ENCODE measurements around the gene TUT1.
A peak's percentile ranks its signal among the peaks of the same experiment; 100 is the strongest.
"Not testable (repeated sequence)": the region's sequence is repeated elsewhere in the genome, so short reads cannot be mapped to it uniquely, and the experiment has no call there.

The TUT1 gene

DNA sequence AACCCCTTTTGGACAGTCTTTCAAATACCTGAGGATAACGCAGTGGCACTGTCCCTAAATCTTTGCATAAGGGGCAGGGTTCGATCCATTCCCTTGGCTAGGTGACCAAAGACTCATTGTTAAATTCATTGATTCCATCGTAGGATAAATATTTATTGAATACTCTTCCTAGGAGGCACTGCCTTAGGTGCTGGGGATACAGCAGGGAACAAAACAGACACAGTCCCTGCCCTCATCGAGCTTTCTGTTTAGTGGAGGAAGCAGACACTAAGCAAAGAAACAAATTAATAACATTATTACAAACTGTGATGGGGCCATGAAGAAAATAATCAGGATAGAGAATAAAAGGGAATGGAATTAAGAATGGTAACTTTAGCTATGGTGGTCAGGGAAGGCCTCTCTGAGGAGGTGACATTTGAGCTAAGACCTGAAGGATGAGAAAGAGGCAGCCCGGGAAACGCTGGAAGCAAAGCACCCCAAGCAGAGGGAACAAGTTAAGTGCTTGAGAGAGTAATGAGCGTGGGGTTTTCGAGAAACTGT lies 29.8 kb upstream of the TUT1 start:
- TF ChIP-seq, protein P1, sequence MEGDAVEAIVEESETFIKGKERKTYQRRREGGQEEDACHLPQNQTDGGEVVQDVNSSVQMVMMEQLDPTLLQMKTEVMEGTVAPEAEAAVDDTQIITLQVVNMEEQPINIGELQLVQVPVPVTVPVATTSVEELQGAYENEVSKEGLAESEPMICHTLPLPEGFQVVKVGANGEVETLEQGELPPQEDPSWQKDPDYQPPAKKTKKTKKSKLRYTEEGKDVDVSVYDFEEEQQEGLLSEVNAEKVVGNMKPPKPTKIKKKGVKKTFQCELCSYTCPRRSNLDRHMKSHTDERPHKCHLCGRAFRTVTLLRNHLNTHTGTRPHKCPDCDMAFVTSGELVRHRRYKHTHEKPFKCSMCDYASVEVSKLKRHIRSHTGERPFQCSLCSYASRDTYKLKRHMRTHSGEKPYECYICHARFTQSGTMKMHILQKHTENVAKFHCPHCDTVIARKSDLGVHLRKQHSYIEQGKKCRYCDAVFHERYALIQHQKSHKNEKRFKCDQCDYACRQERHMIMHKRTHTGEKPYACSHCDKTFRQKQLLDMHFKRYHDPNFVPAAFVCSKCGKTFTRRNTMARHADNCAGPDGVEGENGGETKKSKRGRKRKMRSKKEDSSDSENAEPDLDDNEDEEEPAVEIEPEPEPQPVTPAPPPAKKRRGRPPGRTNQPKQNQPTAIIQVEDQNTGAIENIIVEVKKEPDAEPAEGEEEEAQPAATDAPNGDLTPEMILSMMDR (IDR thresholded peaks at IDR 0.05; ENCODE audit: control insufficient read depth, insufficient read depth, low read depth, low read length, missing control alignments) = no peak
- peak overlapping the region; percentile 61 for H3K4me3 ChIP-seq (ENCODE audit: control insufficient read depth, low read depth, low read length)
- no peak for DNase-seq (ENCODE audit: low read depth)

DNA sequence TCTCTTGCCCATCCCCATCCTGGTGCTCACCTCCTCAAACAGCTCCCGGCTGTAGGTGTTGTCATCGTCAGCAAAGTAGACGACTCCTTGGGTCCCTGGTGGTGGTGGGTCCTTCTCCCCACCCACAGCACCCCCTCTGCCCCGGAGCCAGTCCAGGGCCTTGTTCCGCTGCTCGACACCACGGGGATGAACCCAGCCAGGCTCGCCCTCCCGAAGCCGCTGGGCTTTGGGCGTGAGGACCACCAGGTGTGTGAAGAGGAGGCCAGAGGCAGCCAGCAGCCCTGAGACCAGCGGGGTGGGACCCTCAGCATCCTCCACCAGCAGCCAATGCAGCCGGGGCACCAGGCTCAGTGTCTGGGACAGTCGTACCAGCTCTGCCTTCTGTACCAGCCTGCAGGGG lies 25.6 kb upstream of the TUT1 start:
- H3K4me3 ChIP-seq (ENCODE audit: control insufficient read depth, low read depth, low read length); DNase-seq (ENCODE audit: low read depth): not testable (repeated sequence)

DNA sequence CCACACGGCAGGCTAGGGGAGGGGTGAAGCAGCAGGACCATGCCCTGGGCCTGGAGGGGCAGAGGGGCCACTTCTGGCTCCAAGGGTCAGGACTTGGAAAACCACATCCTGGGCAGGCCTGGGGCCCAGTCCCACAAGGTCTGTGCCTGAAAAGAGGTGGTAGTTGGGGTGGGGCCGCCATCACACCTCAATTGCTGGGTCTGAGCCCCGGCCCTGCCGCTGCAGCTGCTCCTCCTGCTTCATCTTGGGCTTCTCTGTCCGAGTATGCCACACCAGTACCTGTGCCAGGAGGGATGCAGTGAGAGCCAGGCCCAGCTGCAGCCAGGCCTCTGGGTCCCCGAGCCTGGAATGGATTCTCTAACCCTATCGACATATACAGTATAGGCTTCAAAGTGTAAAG lies 24.2 kb upstream of the TUT1 start:
- TF ChIP-seq, protein P1 (IDR thresholded peaks at IDR 0.05; ENCODE audit: control insufficient read depth, insufficient read depth, low read depth, low read length, missing control alignments) = no peak
- no peak for DNase-seq (ENCODE audit: low read depth)
- no peak overlapping the region for H3K4me3 ChIP-seq (ENCODE audit: control insufficient read depth, low read depth, low read length)

DNA sequence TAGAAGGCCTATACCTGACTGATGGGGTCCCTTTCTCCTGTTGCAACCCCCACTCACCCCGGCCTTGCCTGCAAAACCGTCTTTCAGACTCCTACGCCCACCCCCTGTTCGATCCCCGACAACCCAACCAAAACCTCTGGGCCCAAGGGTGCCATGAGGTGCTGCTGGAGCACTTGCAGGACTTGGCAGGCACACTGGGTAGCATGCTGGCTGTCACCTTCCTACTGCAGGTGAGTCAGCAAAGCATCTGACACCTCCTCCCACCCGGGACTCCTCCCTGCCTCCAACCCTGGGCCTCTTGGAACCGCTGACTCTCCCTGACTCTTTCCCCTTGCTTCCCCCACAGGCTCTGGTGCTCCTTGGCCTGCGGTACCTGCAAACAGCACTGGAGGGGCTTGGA lies 23.0 kb upstream of the TUT1 start:
- TF ChIP-seq, protein P1 (IDR thresholded peaks at IDR 0.05; ENCODE audit: control insufficient read depth, insufficient read depth, low read depth, low read length, missing control alignments) = no peak
- no peak for DNase-seq (ENCODE audit: low read depth)
- no peak overlapping the region for H3K4me3 ChIP-seq (ENCODE audit: control insufficient read depth, low read depth, low read length)

DNA sequence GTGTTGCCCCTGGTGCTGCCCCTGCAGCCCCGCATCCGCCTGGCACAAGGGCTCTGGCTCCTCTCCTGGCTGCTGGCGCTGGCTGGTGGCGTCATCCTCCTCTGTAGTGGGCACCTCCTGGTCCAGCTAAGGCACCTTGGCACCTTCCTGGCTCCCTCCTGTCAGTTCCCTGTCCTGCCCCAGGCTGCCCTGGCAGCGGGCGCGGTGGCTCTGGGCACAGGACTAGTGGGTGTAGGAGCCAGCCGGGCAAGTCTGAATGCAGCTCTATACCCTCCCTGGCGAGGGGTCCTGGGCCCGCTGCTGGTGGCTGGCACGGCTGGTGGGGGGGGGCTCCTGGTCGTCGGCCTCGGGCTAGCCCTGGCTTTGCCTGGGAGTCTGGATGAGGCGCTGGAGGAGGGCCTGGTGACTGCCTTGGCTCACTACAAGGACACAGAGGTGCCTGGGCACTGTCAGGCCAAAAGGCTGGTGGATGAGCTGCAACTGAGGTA lies 22.0 kb upstream of the TUT1 start:
- TF ChIP-seq, protein P1 (IDR thresholded peaks at IDR 0.05; ENCODE audit: control insufficient read depth, insufficient read depth, low read depth, low read length, missing control alignments) = no peak
- H3K4me3 ChIP-seq (ENCODE audit: control insufficient read depth, low read depth, low read length) = no peak overlapping the region
- DNase-seq (ENCODE audit: low read depth) = no peak

DNA sequence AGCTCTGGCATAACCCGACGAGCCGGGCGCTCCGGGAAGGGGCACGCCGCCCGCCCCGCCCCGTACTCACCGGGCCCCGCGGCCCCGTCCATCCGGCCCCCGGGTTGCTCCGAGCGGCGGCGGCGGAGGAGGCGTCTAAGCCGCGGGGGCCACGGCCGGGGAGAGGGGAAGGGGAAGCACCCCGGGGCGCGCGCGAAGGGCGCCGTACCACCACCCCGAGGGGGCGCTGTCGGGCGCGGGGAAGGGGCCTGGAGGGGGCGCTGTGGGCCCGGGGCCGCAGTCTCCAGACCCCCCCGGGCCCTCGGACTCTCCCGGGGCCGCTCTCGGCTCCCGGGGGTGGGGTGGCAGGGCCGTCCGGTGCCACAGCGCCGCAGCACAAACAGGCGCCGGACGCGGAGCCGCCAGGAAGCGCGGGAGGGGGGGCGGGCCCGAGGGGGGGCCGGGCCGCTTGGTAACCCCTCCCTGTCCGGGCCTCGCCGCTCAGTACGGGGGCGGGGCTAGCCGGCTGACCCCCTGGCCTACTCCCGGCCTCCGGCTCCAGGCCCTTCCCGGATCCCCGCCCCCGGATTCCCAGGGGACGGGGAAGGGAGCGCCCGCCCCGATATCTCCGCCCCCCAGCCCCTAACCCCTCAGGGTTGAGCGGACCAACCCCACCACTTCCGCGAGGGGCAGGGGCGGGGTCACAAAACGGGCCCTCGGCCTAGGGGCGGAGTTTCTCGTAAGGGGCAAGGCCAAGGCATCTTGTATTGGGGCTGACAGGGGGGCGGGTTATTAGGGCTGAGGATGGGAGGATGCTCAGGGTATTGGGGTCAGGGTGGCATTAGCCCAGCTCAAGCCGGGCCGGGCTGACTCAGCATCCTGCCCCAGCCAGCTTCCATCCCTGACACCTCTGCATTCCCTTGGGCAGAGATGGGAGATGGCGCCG lies 21.3 kb upstream of the TUT1 start, which contains the start of the genes EML3 and ROM1:
Gene EML3 (minus strand): TSS at position 410 of the 925 bp plus-strand sequence. CDS start 318 bp downstream, at position 92.
Gene ROM1 (plus strand): TSS at position 892 of the 925 bp plus-strand sequence. CDS start 25 bp downstream, at position 917.
- peak within 1 kb of the TSS; percentile 76 for H3K4me3 ChIP-seq (ENCODE audit: control insufficient read depth, low read depth, low read length)
- no peak for DNase-seq (ENCODE audit: low read depth)
- TF ChIP-seq, protein P1 (IDR thresholded peaks at IDR 0.05; ENCODE audit: control insufficient read depth, insufficient read depth, low read depth, low read length, missing control alignments) = peak; percentile 82

Measured in AG09309 (cell line).